PC-9 (cell line): ENCODE measurements around the gene TBPL2.

ENCODE experiments used
- EZH2 ChIP-seq: fragments of 200-600 bp; sonication (generic); IDR thresholded peaks from 2 replicates; pipeline ENCODE4 v1.8.0; 2017; ENCODE audit warnings: antibody characterized with exemption, low read depth
- TF ChIP-seq, protein P1 (sequence below): fragments of 200-600 bp; sonication (generic); conservative IDR thresholded peaks from 2 replicates; pipeline ENCODE4 v1.6.1; 2017; ENCODE audit warnings: mixed run types, antibody characterized with exemption, mild to moderate bottlenecking, moderate library complexity

DNA sequence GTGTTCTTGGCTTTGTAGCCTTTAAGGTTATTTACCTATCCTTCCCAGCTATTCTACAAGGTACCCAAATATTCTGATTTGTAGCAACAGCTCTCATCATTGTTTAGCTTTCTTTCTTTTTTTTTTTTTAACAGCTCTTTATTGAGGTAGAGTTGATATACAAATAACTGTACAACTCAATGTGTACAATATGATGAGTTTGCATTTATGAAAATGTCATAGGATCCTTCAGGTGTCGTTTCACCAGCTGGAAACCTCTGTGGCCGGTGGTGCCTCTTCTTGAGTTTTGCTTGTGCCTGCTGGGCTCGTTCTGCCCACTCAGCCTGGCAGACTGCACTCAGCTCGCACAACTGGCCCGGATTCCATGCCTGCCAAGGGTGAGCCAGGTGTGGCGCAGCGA, 26.9 kb upstream of the TBPL2 start:
- TF ChIP-seq EZH2, result no peak
- TF ChIP-seq, protein P1, sequence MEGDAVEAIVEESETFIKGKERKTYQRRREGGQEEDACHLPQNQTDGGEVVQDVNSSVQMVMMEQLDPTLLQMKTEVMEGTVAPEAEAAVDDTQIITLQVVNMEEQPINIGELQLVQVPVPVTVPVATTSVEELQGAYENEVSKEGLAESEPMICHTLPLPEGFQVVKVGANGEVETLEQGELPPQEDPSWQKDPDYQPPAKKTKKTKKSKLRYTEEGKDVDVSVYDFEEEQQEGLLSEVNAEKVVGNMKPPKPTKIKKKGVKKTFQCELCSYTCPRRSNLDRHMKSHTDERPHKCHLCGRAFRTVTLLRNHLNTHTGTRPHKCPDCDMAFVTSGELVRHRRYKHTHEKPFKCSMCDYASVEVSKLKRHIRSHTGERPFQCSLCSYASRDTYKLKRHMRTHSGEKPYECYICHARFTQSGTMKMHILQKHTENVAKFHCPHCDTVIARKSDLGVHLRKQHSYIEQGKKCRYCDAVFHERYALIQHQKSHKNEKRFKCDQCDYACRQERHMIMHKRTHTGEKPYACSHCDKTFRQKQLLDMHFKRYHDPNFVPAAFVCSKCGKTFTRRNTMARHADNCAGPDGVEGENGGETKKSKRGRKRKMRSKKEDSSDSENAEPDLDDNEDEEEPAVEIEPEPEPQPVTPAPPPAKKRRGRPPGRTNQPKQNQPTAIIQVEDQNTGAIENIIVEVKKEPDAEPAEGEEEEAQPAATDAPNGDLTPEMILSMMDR, result no peak
